HepG2 (cell line): ENCODE results near the gene TBXAS1.

ENCODE experiments used
- BHLHE40 ChIP-seq: IDR thresholded peaks from 2 replicates; pipeline ENCODE4 v1.6.1; 2011; ENCODE audit warnings: low read length, improper control_type of control experiment
- CTCF ChIP-seq: sonication (generic); formaldehyde crosslinking; IDR thresholded peaks from 2 replicates; pipeline ENCODE4 v1.5.0; 2020; ENCODE audit warnings: mild to moderate bottlenecking, missing genetic modification reagents, moderate library complexity
- E2F1 ChIP-seq: sonication (generic); formaldehyde crosslinking; IDR thresholded peaks from 2 replicates; pipeline ENCODE4 v1.5.0; 2020; ENCODE audit warnings: missing genetic modification reagents
- ELK4 ChIP-seq: sonication (generic); formaldehyde crosslinking; IDR thresholded peaks from 2 replicates; pipeline ENCODE4 v1.9.0; 2021; ENCODE audit warnings: missing genetic modification reagents, borderline replicate concordance
- HDAC2 ChIP-seq: sonication (generic); formaldehyde crosslinking; IDR thresholded peaks from 2 replicates; pipeline ENCODE4 v1.4.0; 2020; ENCODE audit warnings: missing genetic modification reagents
- PBX2 ChIP-seq: IDR thresholded peaks from 2 replicates; pipeline ENCODE4 v1.6.1; 2016; ENCODE audit warnings: control low read depth
- PBX3 ChIP-seq: sonication (generic); formaldehyde crosslinking; IDR thresholded peaks from 2 replicates; pipeline ENCODE4 v1.8.1; 2023; ENCODE audit warnings: missing genetic modification reagents, inconsistent platforms, borderline replicate concordance
- RAD21 ChIP-seq: fragments of 450-650 bp; formaldehyde crosslinking; IDR thresholded peaks from 2 replicates; pipeline ENCODE4 v1.5.0; 2020; ENCODE audit warnings: mild to moderate bottlenecking
- SRF ChIP-seq: IDR thresholded peaks from 2 replicates; pipeline ENCODE4 v1.6.1; 2011; ENCODE audit warnings: mild to moderate bottlenecking, low read depth, low read length, moderate library complexity
- TRIM24 ChIP-seq: sonication (generic); formaldehyde crosslinking; IDR thresholded peaks from 2 replicates; pipeline ENCODE4 v1.8.0; 2022; ENCODE audit warnings: mild to moderate bottlenecking, missing genetic modification reagents
- ZNF12 ChIP-seq: sonication (generic); formaldehyde crosslinking; IDR thresholded peaks from 2 replicates; pipeline ENCODE4 v1.5.0; 2020; ENCODE audit warnings: missing genetic modification reagents
- ZNF350 ChIP-seq: sonication (generic); formaldehyde crosslinking; IDR thresholded peaks from 2 replicates; pipeline ENCODE4 v1.4.0; 2020; ENCODE audit warnings: mild to moderate bottlenecking, low read depth, missing genetic modification reagents, borderline replicate concordance
- ZNF614 ChIP-seq: IDR thresholded peaks from 2 replicates; pipeline ENCODE4 v1.6.1; 2018; ENCODE audit warnings: missing biosample characterization, missing genetic modification reagents, inconsistent platforms, borderline replicate concordance

- TF ChIP-seq E2F1 (CRISPR knock-in tag) = no peak
- no peak for TF ChIP-seq CTCF (CRISPR knock-in tag)
- TF ChIP-seq PBX3 (CRISPR knock-in tag) = no peak
- TF ChIP-seq ELK4 (CRISPR knock-in tag) = no peak
- TF ChIP-seq RAD21 (CRISPR knock-in tag) = no peak
- no peak for TF ChIP-seq PBX2
- TF ChIP-seq BHLHE40 = no peak
- no peak for TF ChIP-seq TRIM24 (CRISPR knock-in tag)
- no peak for TF ChIP-seq SRF
- TF ChIP-seq ZNF614 (CRISPR knock-in tag) = no peak
- no peak for TF ChIP-seq ZNF12 (CRISPR knock-in tag)
- no peak for TF ChIP-seq HDAC2 (CRISPR knock-in tag)
- TF ChIP-seq ZNF350 (CRISPR knock-in tag) = no peak
Measured at GRCh38 chr7:139874302-139874629, 45.2 kb downstream of the TBXAS1 start.
